Activated CD4-positive, alpha-beta T cell treated with anti-CD3 and anti-CD28 coated beads for 36 hours (primary cell): ENCODE results near the gene LITAF. TPM values are rescaled to one million over a fixed set of nuclear protein-coding genes. Genes with fewer than 3 reads are reported as not detected.
A peak's percentile ranks its signal among the peaks of the same experiment; 100 is the strongest.

Experiments
- ATAC-seq: fragments of 200-7000 bp; cut with Tn5 transposase; one replicate; pipeline ENCODE4 v1.10.0; 2021; ENCODE audit warnings: mild to moderate bottlenecking, moderate library complexity
- CTCF ChIA-PET: fragments of 350-600 bp; sonication (Branson Sonifier 250); formaldehyde crosslinking; loops from one replicate; lab custom pipeline; 2021; ENCODE audit warnings: antibody characterized with exemption; lab: Charles Lee
- POLR2A ChIA-PET: fragments of 350-600 bp; sonication (Branson Sonifier 250); formaldehyde crosslinking; loops from one replicate; lab custom pipeline; 2021; ENCODE audit warnings: antibody characterized with exemption, inconsistent platforms; lab: Charles Lee
- DNase-seq: peaks from one replicate; pipeline ENCODE4 v3.0.0-alpha.2; 2020
- H3K27ac Mint-ChIP-seq: one replicate; pipeline ENCODE4 v1.8.0; 2021; ENCODE audit warnings: mixed read lengths
- H3K27me3 Mint-ChIP-seq: one replicate; pipeline ENCODE4 v1.8.0; 2021; ENCODE audit warnings: mixed read lengths
- H3K36me3 Mint-ChIP-seq: one replicate; pipeline ENCODE4 v1.8.0; 2021; ENCODE audit warnings: low read depth, mixed read lengths
- H3K4me1 Mint-ChIP-seq: one replicate; pipeline ENCODE4 v1.8.0; 2021; ENCODE audit warnings: mixed read lengths
- H3K4me3 Mint-ChIP-seq: one replicate; pipeline ENCODE4 v1.8.0; 2021; ENCODE audit warnings: mild to moderate bottlenecking, moderate library complexity, mixed read lengths
- H3K9me3 Mint-ChIP-seq: one replicate; pipeline ENCODE4 v1.8.0; 2021; ENCODE audit warnings: low read depth, mixed read lengths
- intact Hi-C, 2 experiments: fragments of 100-400 bp; cut with DNase I in 1 of 2; cut with micrococcal nuclease in 1 of 2; formaldehyde crosslinking; loops; one replicate each; pipeline versions ENCODE4 v1.14.2 to v1.15.1; 2022 to 2024; cut with DNase I, micrococcal nuclease
- total RNA-seq, 2 experiments: library from RNA; stranded (reverse); gene quantifications; one replicate each; pipeline ENCODE4 v1.2.3, GENCODE V29; 2021

The LITAF gene
- total RNA-seq, 2 experiments from 2014 or later, result 99.0 to 116 TPM

GRCh38 chr16:11620243-11621003 is 33.7 kb upstream of the LITAF start:
- ChIA-PET CTCF (no interaction called here), POLR2A (no interaction called here)
- H3K4me1 Mint-ChIP-seq, result peaks cover 56% of the 10 kb centered on the region

GRCh38 chr16:11619327-11619851 is 32.7 kb upstream of the LITAF start:
- DNase-seq (peak; percentile 50), ATAC-seq (peak; percentile 64)
- ChIA-PET POLR2A (interaction anchor here (0.6 kb wide), 1 partner anchor 213 kb away, joined by 3 read pairs; no protein-coding TSS in a partner anchor), CTCF (interaction anchor here (0.6 to 0.8 kb wide), 4 partner anchors 17 to 600 kb away, joined by 3 read pairs; no protein-coding TSS in a partner anchor)
- intact Hi-C loops, result no loop called here
- H3K4me1 Mint-ChIP-seq, result peaks cover 49% of the 10 kb centered on the region
- H3K9me3 Mint-ChIP-seq, result peaks cover 4% of the 10 kb centered on the region
- peak overlapping the region; percentile 61 for H3K27ac Mint-ChIP-seq
- peak overlapping the region; percentile 34 for H3K4me3 Mint-ChIP-seq
- H3K36me3 Mint-ChIP-seq, result peaks cover 3% of the 10 kb centered on the region
- H3K27me3 Mint-ChIP-seq, result no peaks in the 10 kb centered on the region

More at GRCh38 chr16:11620243-11621003, 33.7 kb upstream of the LITAF start:
- Mint-ChIP-seq H3K27ac (peak overlapping the region; percentile 84), H3K9me3 (peaks cover 4% of the 10 kb centered on the region), H3K36me3 (peaks cover 3% of the 10 kb centered on the region), H3K27me3 (no peaks in the 10 kb centered on the region), H3K4me3 (no peak overlapping the region)
- ATAC-seq, result no peak
- DNase-seq, result peak; percentile 13
- intact Hi-C loops, result loop anchor here (2.0 to 5.0 kb wide), 2 partner anchors 34 to 38 kb away; partner anchors contain the start of gene LITAF (in 1 of the 2)

- H3K9me3 Mint-ChIP-seq, result peaks cover 4% of the 10 kb centered on the region
- intact Hi-C loops, result no loop called here
- no peak overlapping the region for H3K4me3 Mint-ChIP-seq
- peak overlapping the region; percentile 3 for H3K27ac Mint-ChIP-seq
- peaks cover 3% of the 10 kb centered on the region for H3K36me3 Mint-ChIP-seq
- CTCF ChIA-PET, result interaction anchor here (1.2 kb wide), 1 partner anchor 25 kb away, joined by 3 read pairs; no protein-coding TSS in a partner anchor
- no peak for DNase-seq
- no peaks in the 10 kb centered on the region for H3K27me3 Mint-ChIP-seq
- ATAC-seq, result no peak
- peaks cover 44% of the 10 kb centered on the region for H3K4me1 Mint-ChIP-seq
- POLR2A ChIA-PET, result no interaction called here
These were observed 31.5 kb upstream of the LITAF start for GRCh38 chr16:11618107-11618717.

- DNase-seq, result no peak
- ChIA-PET CTCF (interaction anchor here (0.6 to 1.2 kb wide), 2 partner anchors 25 to 84 kb away, joined by 3 to 7 read pairs; no protein-coding TSS in a partner anchor), POLR2A (no interaction called here)
- no peak for ATAC-seq
- Mint-ChIP-seq H3K4me3 (no peak overlapping the region), H3K36me3 (peaks cover 3% of the 10 kb centered on the region), H3K4me1 (peaks cover 29% of the 10 kb centered on the region), H3K27me3 (no peaks in the 10 kb centered on the region), H3K27ac (no peak overlapping the region), H3K9me3 (peaks cover 4% of the 10 kb centered on the region)
- intact Hi-C loops, result no loop called here
These were observed 29.2 kb upstream of the LITAF start for GRCh38 chr16:11615748-11616447.

GRCh38 chr16:11614587-11615175 is 28.0 kb upstream of the LITAF start:
- DNase-seq (no peak), ATAC-seq (no peak)
- Mint-ChIP-seq H3K9me3 (no peaks in the 10 kb centered on the region), H3K4me3 (no peak overlapping the region), H3K36me3 (no peaks in the 10 kb centered on the region), H3K27me3 (no peaks in the 10 kb centered on the region), H3K27ac (no peak overlapping the region), H3K4me1 (peaks cover 21% of the 10 kb centered on the region)
- CTCF ChIA-PET, result interaction anchor here (1.1 kb wide), 1 partner anchor 29 kb away, joined by 3 read pairs; no protein-coding TSS in a partner anchor
- intact Hi-C loops, result no loop called here
- POLR2A ChIA-PET, result no interaction called here

DNA sequence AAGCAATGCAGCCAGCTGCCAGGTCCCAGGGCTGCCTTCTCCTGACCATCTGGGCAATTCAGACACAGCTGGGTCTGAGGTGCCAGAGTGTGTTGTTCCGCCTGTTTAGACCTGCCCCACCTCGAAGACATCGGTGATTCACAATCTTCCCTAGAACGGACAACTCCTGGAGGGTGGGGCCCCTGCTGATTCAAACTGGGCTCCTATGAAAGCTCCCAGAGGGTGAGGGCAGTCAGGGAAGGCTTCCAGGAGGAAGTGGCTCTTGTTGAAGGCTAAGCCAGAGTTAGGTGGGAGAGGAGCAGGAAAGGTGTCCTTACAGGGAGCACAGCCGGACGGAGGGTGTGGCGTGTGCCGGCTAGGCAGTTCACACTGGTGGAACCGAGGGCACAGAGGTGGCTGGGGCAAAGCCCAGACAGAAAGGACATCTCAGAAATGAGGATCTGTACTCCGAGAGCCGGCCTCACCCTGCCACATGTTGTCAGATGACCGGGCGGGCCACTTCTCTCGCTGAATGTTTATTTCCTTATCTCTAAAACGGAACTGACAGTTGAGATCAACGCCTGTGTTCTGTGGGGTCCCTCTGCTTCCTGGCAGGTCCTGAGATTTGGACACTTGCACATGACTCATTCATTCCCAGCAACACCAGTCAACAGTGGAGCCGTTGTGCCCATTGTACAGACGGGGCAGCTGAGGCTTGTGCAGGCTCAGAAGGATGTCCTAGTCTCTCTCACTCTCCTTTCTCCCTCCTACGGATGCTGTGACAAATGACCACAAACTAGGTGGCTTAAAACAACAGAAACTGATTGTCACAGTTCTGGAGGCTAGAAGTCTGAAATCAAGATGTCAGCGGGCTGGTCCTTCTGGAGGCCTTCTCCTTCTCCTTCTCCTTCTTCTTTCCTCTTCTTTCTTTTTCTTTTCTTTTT is 26.9 kb upstream of the LITAF start:
- POLR2A ChIA-PET, result no interaction called here
- H3K4me3 Mint-ChIP-seq, result no peak overlapping the region
- ATAC-seq (peak; percentile 75), DNase-seq (peak; percentile 36)
- no peak overlapping the region for H3K27ac Mint-ChIP-seq
- no peaks in the 10 kb centered on the region for H3K27me3 Mint-ChIP-seq
- peaks cover 20% of the 10 kb centered on the region for H3K4me1 Mint-ChIP-seq
- H3K9me3 Mint-ChIP-seq, result no peaks in the 10 kb centered on the region
- no peaks in the 10 kb centered on the region for H3K36me3 Mint-ChIP-seq
- intact Hi-C loops, result no loop called here
- CTCF ChIA-PET, result interaction anchor here (0.6 kb wide), 1 partner anchor 57 kb away, joined by 3 read pairs; no protein-coding TSS in a partner anchor

DNA sequence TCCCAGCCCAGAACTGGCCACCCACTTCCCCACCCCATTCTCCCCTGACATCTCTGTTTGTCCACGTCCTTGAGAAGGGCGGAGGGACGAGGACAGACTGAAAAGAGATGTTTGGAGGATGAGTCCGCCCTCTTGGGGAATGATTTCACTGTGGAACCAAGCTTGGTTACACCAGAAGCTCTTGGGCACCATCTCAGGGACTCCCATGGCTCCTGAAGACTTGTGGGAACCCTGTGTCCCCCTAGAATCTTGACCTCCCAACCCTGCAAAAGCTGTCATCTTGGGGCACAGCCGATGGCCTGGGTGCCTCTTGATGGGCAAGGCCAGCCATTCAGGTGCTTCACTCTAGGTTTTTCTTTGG is 25.9 kb upstream of the LITAF start:
- ChIA-PET POLR2A (interaction anchor here (0.7 kb wide), 2 partner anchors 16 to 25 kb away, joined by 3 to 6 read pairs; no protein-coding TSS in a partner anchor), CTCF (interaction anchor here (0.6 to 0.7 kb wide), 2 partner anchors 17 to 24 kb away, joined by 3 read pairs; no protein-coding TSS in a partner anchor)
- Mint-ChIP-seq H3K27ac (no peak overlapping the region), H3K4me1 (peaks cover 19% of the 10 kb centered on the region), H3K36me3 (no peaks in the 10 kb centered on the region), H3K4me3 (no peak overlapping the region), H3K9me3 (no peaks in the 10 kb centered on the region), H3K27me3 (no peaks in the 10 kb centered on the region)
- no peak for DNase-seq
- intact Hi-C loops, result no loop called here
- no peak for ATAC-seq

GRCh38 chr16:11611871-11612664 is 25.3 kb upstream of the LITAF start:
- H3K4me1 Mint-ChIP-seq, result peaks cover 19% of the 10 kb centered on the region
- ChIA-PET POLR2A (interaction anchor here (0.7 kb wide), 2 partner anchors 16 to 24 kb away, joined by 3 to 6 read pairs; no protein-coding TSS in a partner anchor), CTCF (interaction anchor here (0.7 kb wide), 1 partner anchor 17 kb away, joined by 3 read pairs; no protein-coding TSS in a partner anchor)
- DNase-seq, result no peak
- H3K36me3 Mint-ChIP-seq, result no peaks in the 10 kb centered on the region
- no peak overlapping the region for H3K27ac Mint-ChIP-seq
- no peak for ATAC-seq
- no peaks in the 10 kb centered on the region for H3K27me3 Mint-ChIP-seq
- intact Hi-C loops, result loop anchor here in 1 of 2 experiments (2.0 kb wide), 1 partner anchor 13 kb away; no protein-coding TSS in a partner anchor
- H3K9me3 Mint-ChIP-seq, result no peaks in the 10 kb centered on the region
- H3K4me3 Mint-ChIP-seq, result no peak overlapping the region

GRCh38 chr16:11610580-11610979 is 23.9 kb upstream of the LITAF start:
- no peak for DNase-seq
- intact Hi-C loops, result loop anchor here in 1 of 2 experiments (2.0 kb wide), 1 partner anchor 14 kb away; no protein-coding TSS in a partner anchor
- no peak overlapping the region for H3K27ac Mint-ChIP-seq
- no peaks in the 10 kb centered on the region for H3K9me3 Mint-ChIP-seq
- no peaks in the 10 kb centered on the region for H3K36me3 Mint-ChIP-seq
- POLR2A ChIA-PET, result no interaction called here
- no peaks in the 10 kb centered on the region for H3K27me3 Mint-ChIP-seq
- H3K4me1 Mint-ChIP-seq, result peaks cover 14% of the 10 kb centered on the region
- no peak overlapping the region for H3K4me3 Mint-ChIP-seq
- no peak for ATAC-seq
- CTCF ChIA-PET, result no interaction called here
